Stimulated activated CD8-positive, alpha-beta memory T cell treated with anti-CD3 and anti-CD28 coated beads, Interleukin-15, amount 100 ng/mL, for 1 hour (primary cell): ENCODE data around the gene CHTF18.

Experiments
- DNase-seq: peaks from one replicate; pipeline ENCODE4 v3.0.0-alpha.2; 2020; ENCODE audit warnings: low read depth

CHTF18 gene

DNA sequence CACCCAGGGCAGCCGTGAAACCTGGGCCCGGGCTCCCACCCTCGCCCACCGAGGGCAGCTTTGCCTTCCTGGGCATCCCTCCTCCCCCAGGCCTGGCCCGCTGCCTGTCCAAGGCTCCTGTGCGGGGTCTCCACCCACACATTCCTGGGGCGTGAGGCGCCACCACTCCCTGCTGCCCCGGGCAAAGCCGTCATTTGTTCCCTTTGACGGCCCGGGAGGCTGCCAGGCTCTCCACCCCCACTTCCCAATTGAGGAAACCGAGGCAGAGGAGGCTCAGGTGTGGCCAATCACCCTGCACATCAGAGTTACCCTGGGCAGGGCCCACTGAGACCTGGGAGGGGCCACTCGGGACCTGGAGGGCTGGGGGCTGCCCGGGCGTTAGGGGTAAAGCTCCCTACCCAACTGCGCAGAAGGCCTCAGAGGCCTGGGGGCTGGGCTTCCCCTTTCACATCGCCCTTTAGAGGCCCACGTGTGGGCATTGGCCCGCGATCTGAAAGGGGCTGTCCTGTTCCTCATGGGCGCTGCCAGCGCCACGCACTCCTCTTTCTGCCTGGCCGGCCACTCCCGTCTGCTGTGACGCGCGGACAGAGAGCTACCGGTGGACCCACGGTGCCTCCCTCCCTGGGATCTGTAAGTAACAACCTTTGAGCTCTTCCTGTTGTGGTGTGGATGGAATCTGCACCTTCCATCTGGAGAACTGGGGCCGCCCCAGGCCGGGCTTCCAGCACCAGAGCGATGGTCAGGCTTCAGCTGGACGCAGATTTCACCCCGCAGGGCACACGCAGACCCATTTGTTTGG, 27.7 kb upstream of the CHTF18 start, which contains the start of gene MSLN:
TSS of gene MSLN (plus strand) at position 190 of the 799 bp plus-strand sequence. CDS start 1,947 bp downstream, outside the sequence.
- DNase-seq, result no peak

DNA sequence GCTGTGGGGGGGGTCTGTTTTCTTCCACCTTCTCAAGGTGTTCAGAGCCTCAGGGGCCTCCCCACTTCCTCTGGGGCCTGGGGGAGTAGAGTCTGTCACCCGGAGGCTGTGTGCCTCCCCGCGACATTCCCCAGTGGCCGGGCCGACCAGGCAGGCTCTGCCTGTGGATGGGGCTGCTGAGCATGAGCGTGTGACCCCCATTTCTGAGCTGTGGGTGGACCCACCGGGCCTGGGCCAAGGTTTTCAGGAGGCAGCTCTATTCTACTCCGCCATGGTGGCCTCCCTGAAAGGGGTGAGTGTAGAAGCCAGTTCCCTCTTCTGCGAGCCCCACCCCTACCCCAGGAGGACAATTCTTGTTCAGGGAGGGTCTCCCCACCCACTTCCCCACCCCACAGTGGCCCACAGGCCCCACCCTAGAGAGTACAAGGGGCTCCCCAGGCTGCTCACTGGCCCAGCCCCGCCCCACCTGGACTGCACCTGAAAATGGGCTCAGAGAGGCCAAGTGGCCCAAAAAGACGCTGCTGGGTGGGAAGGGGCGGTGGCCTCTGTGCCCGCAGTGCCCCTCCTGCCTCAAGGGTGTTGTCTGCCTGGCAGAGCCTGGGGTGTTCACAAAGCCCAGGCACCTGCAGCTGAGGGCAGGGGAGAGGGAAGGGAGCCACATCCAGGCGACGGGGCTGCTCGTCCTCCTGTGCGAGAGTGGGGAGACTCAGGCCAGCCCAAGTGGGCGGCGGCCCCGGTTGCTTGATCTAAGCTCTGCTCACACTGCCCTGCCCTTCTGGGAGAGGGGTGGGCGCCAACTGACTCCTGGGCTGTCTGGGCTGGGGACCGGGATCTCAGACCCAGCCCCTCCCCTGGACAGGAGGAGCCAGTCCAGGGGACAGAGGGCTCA, 26.6 kb upstream of the CHTF18 start:
- no peak for DNase-seq

DNA sequence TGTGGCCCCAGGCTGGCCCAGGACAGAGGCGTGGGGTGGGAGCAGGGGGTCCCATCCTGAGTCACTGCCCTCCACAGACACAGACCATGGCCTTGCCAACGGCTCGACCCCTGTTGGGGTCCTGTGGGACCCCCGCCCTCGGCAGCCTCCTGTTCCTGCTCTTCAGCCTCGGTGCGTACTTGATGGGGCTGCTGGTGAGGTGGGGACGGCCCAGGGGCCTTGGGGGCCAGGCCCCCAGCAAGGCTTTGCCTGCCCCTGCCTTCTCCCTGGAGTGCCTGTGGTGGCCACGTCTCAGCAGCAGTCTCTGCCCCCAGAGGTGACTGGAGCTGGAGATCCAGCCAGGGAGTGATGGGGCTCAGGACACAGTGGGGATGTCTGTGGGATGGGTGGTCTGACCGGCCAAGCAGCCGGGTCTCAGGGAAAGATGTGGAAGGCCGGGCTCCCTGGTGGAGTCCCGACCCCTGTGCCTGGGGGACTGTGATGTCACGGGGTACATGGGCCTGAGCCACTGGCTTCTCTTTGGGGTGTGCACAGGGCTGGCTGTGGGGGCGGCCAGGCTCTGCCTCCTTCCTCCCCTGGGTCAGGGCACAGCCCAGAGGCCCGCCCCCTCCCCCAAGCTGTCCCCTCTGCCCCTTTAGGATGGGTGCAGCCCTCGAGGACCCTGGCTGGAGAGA, 25.7 kb upstream of the CHTF18 start:
- no peak for DNase-seq

DNA sequence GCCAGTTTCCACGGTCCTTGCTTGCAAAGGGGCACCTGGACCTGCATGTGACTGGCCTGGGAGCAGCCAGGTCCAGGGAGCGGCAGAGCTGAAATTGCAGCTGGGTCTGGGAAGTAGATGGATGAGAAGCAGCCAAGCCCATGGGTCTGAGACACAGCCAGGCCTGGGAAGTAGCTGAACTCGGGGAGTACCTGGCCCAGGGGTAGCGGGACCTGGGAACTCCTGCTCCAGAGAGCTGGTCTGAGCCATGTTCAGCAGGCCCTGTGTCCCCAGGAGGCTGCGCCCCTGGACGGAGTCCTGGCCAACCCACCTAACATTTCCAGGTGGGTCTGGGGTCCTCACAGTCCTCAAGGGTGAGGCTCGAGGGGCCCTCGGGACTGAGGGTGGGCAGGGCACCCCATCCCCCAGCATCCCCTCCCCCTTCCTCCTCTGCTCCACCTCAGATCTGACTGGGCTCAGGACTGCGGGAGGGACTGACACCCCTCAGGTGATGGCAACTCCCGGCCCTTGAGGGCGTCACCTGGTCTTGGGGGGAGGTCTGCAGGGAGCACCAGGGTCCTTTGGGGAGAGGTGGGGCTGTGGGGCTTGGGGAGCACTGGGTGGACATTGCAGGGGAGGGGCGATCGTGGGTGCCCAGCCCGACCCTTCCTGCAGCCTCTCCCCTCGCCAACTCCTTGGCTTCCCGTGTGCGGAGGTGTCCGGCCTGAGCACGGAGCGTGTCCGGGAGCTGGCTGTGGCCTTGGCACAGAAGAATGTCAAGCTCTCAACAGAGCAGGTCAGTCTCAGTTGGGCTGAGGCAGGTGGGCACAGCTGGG, 24.8 kb upstream of the CHTF18 start:
- no peak for DNase-seq

DNA sequence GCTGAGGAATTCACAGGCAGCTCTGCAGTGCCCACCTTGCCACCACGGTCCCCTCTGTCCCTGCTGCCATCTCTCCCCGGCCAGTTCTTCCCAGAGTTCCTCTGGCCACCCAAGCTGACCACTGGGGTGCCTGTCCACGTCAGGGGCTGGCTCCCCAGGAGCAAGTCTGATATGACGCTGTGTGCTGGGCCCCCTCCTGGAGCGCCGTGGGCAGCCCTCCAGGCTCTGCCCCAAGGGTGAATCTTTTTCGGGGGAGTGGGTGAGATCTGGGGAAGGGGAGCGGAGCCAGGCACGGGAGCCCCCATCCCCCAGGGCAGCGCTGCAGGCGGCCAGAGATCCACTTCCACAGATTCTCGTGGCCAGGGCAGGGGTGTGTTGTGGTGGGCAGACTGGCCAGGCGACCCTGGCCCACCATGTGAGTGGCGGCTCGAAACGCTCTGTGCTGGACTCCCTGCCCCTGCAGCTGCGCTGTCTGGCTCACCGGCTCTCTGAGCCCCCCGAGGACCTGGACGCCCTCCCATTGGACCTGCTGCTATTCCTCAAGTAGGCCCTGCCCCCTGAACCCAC, 24.2 kb upstream of the CHTF18 start:
- no peak for DNase-seq

DNA sequence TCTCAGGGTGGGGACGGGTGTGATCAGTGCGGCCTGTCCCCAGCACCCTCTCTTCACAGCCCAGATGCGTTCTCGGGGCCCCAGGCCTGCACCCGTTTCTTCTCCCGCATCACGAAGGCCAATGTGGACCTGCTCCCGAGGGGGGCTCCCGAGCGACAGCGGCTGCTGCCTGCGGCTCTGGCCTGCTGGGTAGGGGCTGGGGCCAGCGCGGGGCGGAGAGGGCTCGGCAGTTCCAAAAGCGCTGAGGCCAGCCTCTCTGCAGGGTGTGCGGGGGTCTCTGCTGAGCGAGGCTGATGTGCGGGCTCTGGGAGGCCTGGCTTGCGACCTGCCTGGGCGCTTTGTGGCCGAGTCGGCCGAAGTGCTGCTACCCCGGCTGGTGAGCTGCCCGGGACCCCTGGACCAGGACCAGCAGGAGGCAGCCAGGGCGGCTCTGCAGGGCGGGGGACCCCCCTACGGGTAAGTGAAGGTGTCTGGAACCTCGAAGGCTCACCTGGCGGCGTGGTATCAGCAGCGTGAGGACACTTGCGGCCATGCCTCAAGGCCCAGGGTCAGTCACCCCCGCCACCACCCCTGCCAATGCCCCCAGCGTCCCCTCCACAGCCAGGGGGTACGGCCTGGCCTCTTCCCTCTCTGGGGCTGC, 23.5 kb upstream of the CHTF18 start:
- no peak for DNase-seq

DNA sequence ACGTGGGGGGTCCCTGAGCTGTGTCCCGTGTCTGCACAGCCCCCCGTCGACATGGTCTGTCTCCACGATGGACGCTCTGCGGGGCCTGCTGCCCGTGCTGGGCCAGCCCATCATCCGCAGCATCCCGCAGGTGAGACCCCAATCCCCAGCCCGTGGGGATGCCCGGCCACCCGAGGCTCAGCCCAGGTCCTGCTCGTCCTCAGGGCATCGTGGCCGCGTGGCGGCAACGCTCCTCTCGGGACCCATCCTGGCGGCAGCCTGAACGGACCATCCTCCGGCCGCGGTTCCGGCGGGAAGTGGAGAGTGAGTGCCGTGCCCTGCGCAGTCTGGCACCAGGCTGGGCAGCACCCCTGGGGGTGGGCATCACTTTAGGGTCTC, 22.9 kb upstream of the CHTF18 start:
- no peak for DNase-seq

DNA sequence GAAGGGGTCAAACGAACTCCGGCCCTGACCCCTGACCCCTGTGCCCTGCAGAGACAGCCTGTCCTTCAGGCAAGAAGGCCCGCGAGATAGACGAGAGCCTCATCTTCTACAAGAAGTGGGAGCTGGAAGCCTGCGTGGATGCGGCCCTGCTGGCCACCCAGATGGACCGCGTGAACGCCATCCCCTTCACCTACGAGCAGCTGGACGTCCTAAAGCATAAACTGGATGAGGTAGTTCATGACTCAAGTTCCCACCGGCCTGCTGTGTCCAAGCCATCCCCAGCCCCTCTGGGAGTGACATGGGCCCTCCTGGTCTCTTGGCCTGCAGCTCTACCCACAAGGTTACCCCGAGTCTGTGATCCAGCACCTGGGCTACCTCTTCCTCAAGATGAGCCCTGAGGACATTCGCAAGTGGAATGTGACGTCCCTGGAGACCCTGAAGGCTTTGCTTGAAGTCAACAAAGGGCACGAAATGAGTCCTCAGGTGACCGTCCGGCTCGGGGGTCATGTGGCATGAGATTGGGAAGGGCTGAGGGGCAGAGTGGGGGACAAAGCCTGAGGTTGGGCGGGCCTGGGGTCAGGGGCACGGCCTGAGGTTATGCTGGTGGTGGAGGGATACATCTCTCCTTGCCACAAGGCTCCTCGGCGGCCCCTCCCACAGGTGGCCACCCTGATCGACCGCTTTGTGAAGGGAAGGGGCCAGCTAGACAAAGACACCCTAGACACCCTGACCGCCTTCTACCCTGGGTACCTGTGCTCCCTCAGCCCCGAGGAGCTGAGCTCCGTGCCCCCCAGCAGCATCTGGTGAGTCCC, 22.2 kb upstream of the CHTF18 start:
- DNase-seq, result no peak

DNA sequence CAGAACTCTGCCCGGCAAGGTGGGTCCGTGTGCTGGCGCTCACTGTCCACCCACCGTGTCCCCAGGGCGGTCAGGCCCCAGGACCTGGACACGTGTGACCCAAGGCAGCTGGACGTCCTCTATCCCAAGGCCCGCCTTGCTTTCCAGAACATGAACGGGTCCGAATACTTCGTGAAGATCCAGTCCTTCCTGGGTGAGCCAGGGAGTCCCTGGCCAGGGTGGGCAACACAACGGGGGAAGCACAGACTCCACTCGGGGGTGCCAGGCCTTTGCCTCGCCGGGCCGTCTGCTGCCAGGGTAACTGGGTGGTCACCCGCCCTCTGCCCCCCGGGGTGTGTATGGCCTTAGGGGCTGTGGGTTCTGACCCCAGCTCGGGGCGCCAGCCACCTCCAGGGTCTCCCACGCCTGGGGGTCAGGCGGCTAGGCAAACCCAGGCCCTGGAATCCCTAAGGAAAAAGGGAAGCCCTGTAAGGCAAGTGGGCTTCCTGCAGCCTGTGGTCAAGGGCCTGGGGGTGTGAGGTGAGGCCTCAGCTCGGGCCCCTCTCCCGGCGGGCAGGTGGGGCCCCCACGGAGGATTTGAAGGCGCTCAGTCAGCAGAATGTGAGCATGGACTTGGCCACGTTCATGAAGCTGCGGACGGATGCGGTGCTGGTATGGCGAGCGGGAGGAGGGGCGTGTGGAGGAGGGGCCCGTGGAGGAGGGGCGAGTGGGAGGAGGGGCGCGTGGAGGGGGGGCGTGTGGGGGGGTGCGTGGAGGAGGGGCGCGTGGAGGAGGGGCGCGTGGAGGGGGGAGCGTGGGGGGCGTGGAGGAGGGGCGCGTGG, 21.4 kb upstream of the CHTF18 start:
- DNase-seq, result no peak

DNA sequence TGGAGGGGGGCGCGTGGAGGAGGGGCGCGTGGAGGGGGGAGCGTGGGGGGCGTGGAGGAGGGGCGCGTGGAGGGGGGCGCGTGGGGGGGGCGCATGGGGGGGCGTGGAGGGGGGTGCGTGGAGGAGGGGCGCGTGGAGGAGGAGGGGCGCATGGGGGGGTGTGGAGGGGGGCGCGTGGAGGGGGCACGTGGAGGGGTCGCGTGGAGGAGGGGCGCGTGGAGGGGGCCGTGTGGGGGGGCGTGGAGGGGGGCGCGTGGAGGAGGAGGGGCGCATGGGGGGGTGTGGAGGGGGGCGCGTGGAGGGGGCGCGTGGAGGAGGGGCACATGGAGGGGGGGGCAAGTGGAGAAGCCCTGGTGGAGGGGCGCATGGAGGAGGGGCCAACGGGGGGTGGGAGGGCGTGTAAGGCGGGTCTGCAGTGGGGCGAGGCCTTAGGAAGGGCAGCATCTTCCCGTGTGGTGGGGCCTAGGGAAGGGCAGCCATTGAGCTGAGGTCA, 20.6 kb upstream of the CHTF18 start:
- DNase-seq, result no peak

DNA sequence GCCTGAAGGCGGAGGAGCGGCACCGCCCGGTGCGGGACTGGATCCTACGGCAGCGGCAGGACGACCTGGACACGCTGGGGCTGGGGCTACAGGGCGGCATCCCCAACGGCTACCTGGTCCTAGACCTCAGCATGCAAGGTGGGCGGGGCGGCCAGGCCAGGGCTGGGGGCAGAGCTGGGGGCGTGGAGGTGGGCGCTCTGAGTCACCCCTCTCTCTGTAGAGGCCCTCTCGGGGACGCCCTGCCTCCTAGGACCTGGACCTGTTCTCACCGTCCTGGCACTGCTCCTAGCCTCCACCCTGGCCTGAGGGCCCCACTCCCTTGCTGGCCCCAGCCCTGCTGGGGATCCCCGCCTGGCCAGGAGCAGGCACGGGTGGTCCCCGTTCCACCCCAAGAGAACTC, 20.0 kb upstream of the CHTF18 start:
- no peak for DNase-seq

DNA sequence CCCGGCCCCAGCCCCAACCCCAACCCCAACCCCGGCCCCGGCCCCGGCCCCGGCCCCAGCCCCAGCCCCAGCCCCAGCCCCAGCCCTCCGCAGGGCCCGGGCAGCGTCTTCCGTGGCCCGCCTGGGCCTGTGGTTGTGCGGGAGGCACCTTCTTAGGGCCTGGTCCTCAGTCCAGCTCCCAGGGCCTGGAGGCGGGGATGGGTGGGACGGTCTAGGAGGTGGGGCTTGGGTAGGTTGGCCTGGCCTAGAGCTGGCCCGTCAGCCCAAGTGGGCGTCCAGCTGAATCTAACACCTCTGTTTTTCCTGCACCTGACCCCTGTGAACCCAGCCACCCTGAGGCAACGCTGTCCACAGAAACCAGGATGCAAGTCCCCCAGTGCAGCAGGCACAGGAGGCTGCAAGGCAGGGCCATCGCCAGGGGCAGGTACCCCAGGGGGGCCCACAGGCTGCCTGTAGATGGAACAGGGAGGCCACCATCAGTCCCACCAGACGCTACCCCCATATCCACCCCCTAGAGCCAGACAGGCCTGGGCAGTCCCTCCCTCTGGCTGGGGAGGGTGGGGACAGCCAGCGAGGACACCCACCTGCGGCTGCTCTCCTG, 19.1 kb upstream of the CHTF18 start:
- DNase-seq, result no peak

DNA sequence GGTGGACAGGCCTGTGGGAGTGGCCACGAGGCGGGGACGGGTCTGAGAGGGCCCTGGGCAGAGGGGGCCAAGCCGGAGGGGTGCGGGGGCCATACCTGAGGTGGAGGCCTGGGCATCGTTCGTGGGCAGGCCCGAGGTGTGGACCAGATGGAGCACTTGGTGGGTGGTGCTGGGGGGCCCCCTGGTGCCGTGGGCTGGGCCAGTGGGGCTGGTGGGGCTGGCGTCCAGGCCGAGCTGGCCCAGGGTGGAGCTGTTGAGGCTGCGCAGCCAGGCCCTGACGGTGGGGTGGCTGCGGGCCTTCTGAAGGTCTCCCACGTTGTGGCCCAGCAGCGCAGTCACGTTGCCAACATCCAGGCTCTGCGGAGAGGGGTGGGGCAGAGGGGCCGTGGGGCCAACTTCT, 18.5 kb upstream of the CHTF18 start:
- no peak for DNase-seq

DNA sequence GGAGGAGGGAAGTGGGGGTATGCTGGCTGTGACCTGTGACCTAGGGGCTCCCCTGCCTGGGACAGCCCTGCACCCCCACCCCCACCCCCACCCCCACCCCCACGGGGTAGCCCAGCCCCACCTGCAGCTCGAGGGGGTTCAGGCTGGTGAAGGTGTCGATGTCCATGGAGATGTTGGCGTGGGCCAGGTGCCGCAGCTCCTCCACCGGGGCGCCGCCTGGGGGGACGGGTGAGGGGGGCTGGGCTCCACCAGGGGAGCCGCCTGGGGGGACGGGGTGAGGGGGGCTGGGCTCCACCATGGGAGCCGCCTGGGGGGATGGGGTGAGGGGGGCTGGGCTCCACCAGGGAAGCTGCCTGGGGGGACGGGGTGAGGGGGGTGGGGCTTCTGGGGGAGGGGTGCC, 18.0 kb upstream of the CHTF18 start:
- no peak for DNase-seq

DNA sequence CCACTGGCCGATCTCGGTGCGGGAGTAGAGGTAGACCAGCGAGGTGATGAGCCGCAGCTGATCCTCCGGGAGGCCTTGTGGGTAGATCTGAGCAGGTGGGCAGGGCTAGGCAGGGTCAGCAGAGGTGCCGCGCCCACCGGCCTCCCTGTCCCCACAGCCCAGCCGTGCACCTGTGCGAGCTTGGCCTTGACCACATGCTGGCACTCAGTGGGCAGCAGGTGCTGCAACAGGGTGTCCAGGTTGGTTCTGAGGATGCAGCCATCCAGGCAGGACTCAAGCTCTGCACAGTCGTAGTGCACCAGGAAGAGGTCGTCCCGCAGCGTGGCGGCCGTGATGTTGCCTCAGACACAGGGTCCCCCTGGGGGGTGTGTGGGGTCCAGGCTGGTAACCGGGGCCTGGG, 15.5 kb upstream of the CHTF18 start:
- DNase-seq, result no peak

DNA sequence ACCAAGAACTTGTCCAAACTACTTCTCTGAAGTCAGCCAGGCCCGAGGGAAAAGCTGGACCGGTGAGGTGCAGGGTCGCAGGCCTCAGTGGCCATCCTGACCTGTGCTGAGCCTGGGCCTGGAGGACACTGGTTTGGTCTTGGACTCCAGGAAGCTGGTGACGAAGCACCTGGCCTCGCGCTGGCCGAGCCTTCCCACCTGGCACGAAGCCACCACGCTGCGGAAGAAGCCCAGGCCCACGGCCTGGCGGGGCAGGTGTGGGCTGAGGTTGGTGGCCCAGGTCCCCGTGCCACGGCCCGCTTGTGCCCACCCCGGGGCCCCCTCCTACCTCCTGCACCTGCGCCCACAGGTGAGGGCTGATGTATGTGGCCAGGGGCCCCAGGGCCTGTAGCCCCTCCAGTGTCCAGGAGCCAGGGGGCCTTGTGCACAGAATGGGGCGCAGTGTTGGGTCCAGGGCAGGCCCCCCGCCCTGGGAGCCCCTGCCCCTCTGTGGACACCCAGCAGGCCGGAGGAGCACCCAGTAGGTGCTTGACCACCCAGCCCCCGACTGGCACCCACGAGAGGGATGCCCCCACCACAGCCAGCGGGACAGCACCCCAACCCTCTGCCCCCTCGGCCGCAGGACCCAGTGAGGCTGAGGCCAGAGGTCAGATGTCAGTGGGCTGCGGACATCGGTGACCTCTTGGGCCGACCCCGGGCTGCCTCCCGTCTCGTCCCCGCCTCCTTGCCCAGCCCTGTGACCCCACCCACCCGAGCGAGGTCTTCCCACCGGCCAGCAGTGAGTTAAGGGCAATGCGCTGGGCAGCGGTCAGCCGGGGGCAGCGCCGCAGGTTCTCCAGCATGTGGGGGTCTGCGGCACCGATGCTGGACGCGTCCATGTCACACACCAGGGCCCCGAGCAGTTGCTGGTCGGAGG, 14.1 kb upstream of the CHTF18 start:
- no peak for DNase-seq

DNA sequence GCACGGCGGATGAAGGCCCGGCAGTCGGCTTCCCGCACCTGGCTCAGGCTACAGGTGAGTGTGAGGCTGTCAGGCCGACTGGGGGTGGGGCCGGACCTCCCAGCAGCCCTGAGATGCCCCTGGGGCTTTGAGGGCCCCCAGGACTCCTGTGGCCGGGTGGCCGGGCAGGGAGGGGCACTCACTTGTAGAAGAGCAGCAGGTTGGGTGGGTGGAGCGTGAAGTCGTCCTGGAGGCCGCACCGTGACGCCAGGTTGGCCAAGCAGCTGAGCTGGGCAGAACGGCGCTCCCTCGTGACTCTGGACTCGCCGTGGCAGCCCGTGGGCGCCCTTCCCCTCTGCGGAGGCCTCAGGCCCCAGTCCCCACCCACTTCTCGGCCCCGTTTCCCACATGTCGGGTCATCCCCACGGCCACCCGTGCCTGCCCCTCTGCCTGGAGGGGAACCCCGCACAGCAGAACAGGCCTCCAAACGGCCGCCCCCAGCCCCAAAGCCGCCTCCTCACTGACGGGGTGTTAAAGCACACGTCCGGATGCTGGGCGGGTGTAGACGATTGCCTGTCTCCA, 13.1 kb upstream of the CHTF18 start:
- no peak for DNase-seq
